HFF-Myc (cell line): ENCODE measurements around the gene RABGEF1.
"Not testable (repeated sequence)": the region's sequence is repeated elsewhere in the genome, so short reads cannot be mapped to it uniquely, and the experiment has no call there.

Source experiments
- DNase-seq: peaks from one replicate; pipeline ENCODE4 v3.0.0-alpha.2; 2011; ENCODE audit warnings: low read depth; ENCODE audit errors: extremely low read depth
- H3K4me3 ChIP-seq: replicated peaks from 2 replicates; pipeline ENCODE4 v1.5.1; 2011; ENCODE audit warnings: low read depth, mild to moderate bottlenecking, control low read depth, low read length
- CTCF ChIP-seq: IDR thresholded peaks from 2 replicates; pipeline ENCODE4 v1.5.1; 2012; ENCODE audit warnings: mild to moderate bottlenecking, low read depth, low read length, control low read depth; ENCODE audit errors: missing control alignments

The RABGEF1 gene

GRCh38 chr7:66766041-66766440 lies 25.5 kb downstream of the RABGEF1 start:
- no peak for TF ChIP-seq CTCF
- H3K4me3 ChIP-seq = no peak overlapping the region

GRCh38 chr7:66767486-66767885 lies 27.0 kb downstream of the RABGEF1 start:
- H3K4me3 ChIP-seq, DNase-seq: not testable (repeated sequence)

More at GRCh38 chr7:66766041-66766440, 25.5 kb downstream of the RABGEF1 start:
- DNase-seq = no peak

GRCh38 chr7:66768865-66769832 lies 28.6 kb downstream of the RABGEF1 start:
- no peak for TF ChIP-seq CTCF
- DNase-seq = no peak
- no peak overlapping the region; the same call in 1 of the 2 replicates for H3K4me3 ChIP-seq

- no peak for TF ChIP-seq CTCF
- no peak overlapping the region; the same call in 1 of the 2 replicates for H3K4me3 ChIP-seq
- no peak for DNase-seq
Observed at GRCh38 chr7:66769833-66770512, 29.4 kb downstream of the RABGEF1 start.

- DNase-seq = no peak
- no peak for TF ChIP-seq CTCF
- no peak overlapping the region for H3K4me3 ChIP-seq
Observed at GRCh38 chr7:66771795-66772194, 31.3 kb downstream of the RABGEF1 start.

GRCh38 chr7:66773744-66774143 lies 33.2 kb downstream of the RABGEF1 start:
- not testable (repeated sequence) for DNase-seq, H3K4me3 ChIP-seq

GRCh38 chr7:66776383-66776782 lies 35.9 kb downstream of the RABGEF1 start:
- DNase-seq, H3K4me3 ChIP-seq: not testable (repeated sequence)

- no peak for TF ChIP-seq CTCF
Observed at GRCh38 chr7:66776800-66777442, 36.4 kb downstream of the RABGEF1 start.

More at GRCh38 chr7:66776800-66777442, 36.4 kb downstream of the RABGEF1 start:
- DNase-seq = no peak
- H3K4me3 ChIP-seq = no peak overlapping the region
